Hepatic stellate cell (primary cell): ENCODE results near the gene FBXW8.

Experiments
- DNase-seq: peaks from one replicate; pipeline ENCODE4 v3.0.0; 2011; ENCODE audit warnings: low spot score

The FBXW8 gene

GRCh38 chr12:116885491-116885890 is 25.3 kb upstream of the FBXW8 start:
- DNase-seq: no peak

- no peak for DNase-seq
Observed at GRCh38 chr12:116887244-116887643, 23.5 kb upstream of the FBXW8 start.

GRCh38 chr12:116887897-116888296 is 22.9 kb upstream of the FBXW8 start:
- DNase-seq: no peak

- DNase-seq: no peak
Observed at GRCh38 chr12:116890330-116890729, 20.4 kb upstream of the FBXW8 start.

- DNase-seq: no peak
Observed at GRCh38 chr12:116891019-116891418, 19.7 kb upstream of the FBXW8 start.

- DNase-seq: no peak
Observed at GRCh38 chr12:116892349-116893140, 18.2 kb upstream of the FBXW8 start.

GRCh38 chr12:116894913-116895312 is 15.8 kb upstream of the FBXW8 start:
- DNase-seq: no peak

GRCh38 chr12:116896411-116896924 is 14.3 kb upstream of the FBXW8 start:
- no peak for DNase-seq

GRCh38 chr12:116897476-116897875 is 13.3 kb upstream of the FBXW8 start:
- DNase-seq: no peak

- DNase-seq: no peak
Observed at GRCh38 chr12:116898669-116899068, 12.1 kb upstream of the FBXW8 start.

GRCh38 chr12:116901612-116902011 is 9.1 kb upstream of the FBXW8 start:
- no peak for DNase-seq

GRCh38 chr12:116903818-116904217 is 6.9 kb upstream of the FBXW8 start:
- no peak for DNase-seq

GRCh38 chr12:116906285-116906684 is 4.5 kb upstream of the FBXW8 start:
- no peak for DNase-seq

GRCh38 chr12:116910280-116910644 is 488 bp upstream of the FBXW8 start:
- DNase-seq: no peak

GRCh38 chr12:116915326-116915725 is 4.6 kb downstream of the FBXW8 start:
- no peak for DNase-seq

GRCh38 chr12:116916122-116916521 is 5.4 kb downstream of the FBXW8 start:
- DNase-seq: no peak

GRCh38 chr12:116916714-116917114 is 6.0 kb downstream of the FBXW8 start:
- DNase-seq: peak; percentile 31

- no peak for DNase-seq
Observed at GRCh38 chr12:116918464-116918863, 7.7 kb downstream of the FBXW8 start.

GRCh38 chr12:116919247-116919661 is 8.5 kb downstream of the FBXW8 start:
- DNase-seq: no peak

GRCh38 chr12:116919706-116920485 is 9.1 kb downstream of the FBXW8 start:
- DNase-seq: no peak

- no peak for DNase-seq
Observed at GRCh38 chr12:116920939-116921338, 10.2 kb downstream of the FBXW8 start.

- no peak for DNase-seq
Observed at GRCh38 chr12:116922194-116922897, 11.6 kb downstream of the FBXW8 start.
